ENCODE results near the gene HYDIN.
"Not testable (repeated sequence)": the region's sequence is repeated elsewhere in the genome, so short reads cannot be mapped to it uniquely, and the experiment has no call there.

HYDIN gene

GRCh38 chr16:71226229-71227141 lies 4.0 kb downstream of the HYDIN start:
- FAIRE-seq (no peak), DNase-seq (ENCODE audit: insufficient read length, low spot score) (no peak)

- FAIRE-seq (no peak), DNase-seq (ENCODE audit: insufficient read length, low spot score) (no peak)
Observed at GRCh38 chr16:71225145-71225544, 5.4 kb downstream of the HYDIN start.

GRCh38 chr16:71218306-71218963 lies 12.1 kb downstream of the HYDIN start:
- FAIRE-seq, result no peak
- DNase-seq (ENCODE audit: insufficient read length, low spot score), result no peak

- DNase-seq (ENCODE audit: insufficient read length, low spot score), result no peak
- FAIRE-seq, result no peak
Observed at GRCh38 chr16:71217506-71217905, 13.0 kb downstream of the HYDIN start.

- FAIRE-seq, result no peak
- DNase-seq (ENCODE audit: insufficient read length, low spot score), result no peak
Observed at GRCh38 chr16:71216714-71217113, 13.8 kb downstream of the HYDIN start.

- DNase-seq (ENCODE audit: insufficient read length, low spot score), result no peak
- FAIRE-seq, result no peak
Observed at GRCh38 chr16:71214746-71215381, 15.7 kb downstream of the HYDIN start.

GRCh38 chr16:71205482-71206131 lies 24.9 kb downstream of the HYDIN start:
- FAIRE-seq (no peak), DNase-seq (ENCODE audit: insufficient read length, low spot score) (no peak)

- FAIRE-seq (no peak), DNase-seq (ENCODE audit: insufficient read length, low spot score) (no peak)
Observed at GRCh38 chr16:71203631-71204030, 26.9 kb downstream of the HYDIN start.

- DNase-seq (ENCODE audit: insufficient read length, low spot score) (no peak), FAIRE-seq (no peak)
Observed at GRCh38 chr16:71201556-71201955, 29.0 kb downstream of the HYDIN start.

GRCh38 chr16:71201054-71201453 lies 29.5 kb downstream of the HYDIN start:
- no peak for FAIRE-seq

GRCh38 chr16:71198408-71198807 lies 32.1 kb downstream of the HYDIN start:
- FAIRE-seq (no peak), DNase-seq (ENCODE audit: insufficient read length, low spot score) (no peak)

More at GRCh38 chr16:71201054-71201453, 29.5 kb downstream of the HYDIN start:
- no peak for DNase-seq (ENCODE audit: insufficient read length, low spot score)

- no peak for FAIRE-seq
- DNase-seq (ENCODE audit: insufficient read length, low spot score), result no peak
Observed at GRCh38 chr16:71192387-71192786, 38.1 kb downstream of the HYDIN start.

GRCh38 chr16:71188956-71189712 lies 41.4 kb downstream of the HYDIN start:
- no peak for FAIRE-seq
- DNase-seq (ENCODE audit: insufficient read length, low spot score), result no peak

GRCh38 chr16:71185347-71185746 lies 45.2 kb downstream of the HYDIN start:
- no peak for DNase-seq (ENCODE audit: insufficient read length, low spot score)
- FAIRE-seq, result no peak

GRCh38 chr16:71179569-71179968 lies 51.0 kb downstream of the HYDIN start:
- DNase-seq (ENCODE audit: insufficient read length, low spot score), result no peak
- FAIRE-seq, result no peak

- DNase-seq (ENCODE audit: insufficient read length, low spot score) (no peak), FAIRE-seq (no peak)
Observed at GRCh38 chr16:71172481-71173207, 57.9 kb downstream of the HYDIN start.

- DNase-seq (ENCODE audit: insufficient read length, low spot score); FAIRE-seq: not testable (repeated sequence)
Observed at GRCh38 chr16:71161007-71161406, 69.5 kb downstream of the HYDIN start.

- not testable (repeated sequence) for DNase-seq (ENCODE audit: insufficient read length, low spot score); FAIRE-seq
Observed at GRCh38 chr16:71157278-71157677, 73.2 kb downstream of the HYDIN start.

GRCh38 chr16:71153329-71153728 lies 77.2 kb downstream of the HYDIN start:
- DNase-seq (ENCODE audit: insufficient read length, low spot score); FAIRE-seq: not testable (repeated sequence)

All from HTR-8/SVneo (cell line).